IMR-90 (cell line): ENCODE results near the gene TMEFF1. TPM values are rescaled to one million over a fixed set of nuclear protein-coding genes. Genes with fewer than 3 reads are reported as not detected.

ENCODE experiments used
- ATAC-seq: fragments of 200-7000 bp; cut with Tn5 transposase; 2 replicates; pipeline ENCODE4 v1.9.1; 2020; ENCODE audit warnings: low read depth, mild to moderate bottlenecking, moderate library complexity
- BruUV-seq: library from RNA; stranded (reverse); fragments of 400-500 nt; replicated peaks from 2 replicates; lab custom pipeline; 2021; lab: Mats Ljungman, UMichigan
- CTCF ChIA-PET: fragments of 300-600 bp; formaldehyde crosslinking; extraction: SDS; loops from one replicate; lab custom pipeline; 2021; ENCODE audit warnings: antibody characterized with exemption; lab: Yijun Ruan, JAX
- POLR2A ChIA-PET: fragments of 300-600 bp; sonication (Branson Sonifier 250); formaldehyde crosslinking; loops from one replicate; lab custom pipeline; 2022; ENCODE audit warnings: antibody characterized with exemption; ENCODE audit not compliant: unreplicated experiment; lab: Charles Lee
- DNase-seq: peaks from one replicate; pipeline ENCODE4 v3.0.0; 2013
- H2AFZ ChIP-seq: replicated peaks from 2 replicates; pipeline ENCODE3; 2013; ENCODE audit warnings: low read length, mild to moderate bottlenecking; ENCODE audit not compliant: poor library complexity
- H2AK5ac ChIP-seq: 2 replicates; pipeline ENCODE4 v1.6.1; 2013; ENCODE audit warnings: low read depth, low read length, inconsistent platforms
- H2AK9ac ChIP-seq: replicated peaks from 2 replicates; pipeline ENCODE3; 2013; ENCODE audit warnings: mild to moderate bottlenecking, low read depth, low read length, moderate library complexity; ENCODE audit not compliant: poor library complexity
- H2BK120ac ChIP-seq: 2 replicates; pipeline ENCODE4 v1.6.1; 2013; ENCODE audit warnings: low read depth, low read length, inconsistent platforms
- H2BK15ac ChIP-seq: 3 replicates; pipeline ENCODE4 v1.6.1; 2013; ENCODE audit warnings: low read depth, low read length, inconsistent platforms
- H2BK20ac ChIP-seq: 2 replicates; pipeline ENCODE4 v1.6.1; 2013; ENCODE audit warnings: low read depth, mild to moderate bottlenecking, inconsistent platforms, low read length, moderate library complexity
- H2BK5ac ChIP-seq: 2 replicates; pipeline ENCODE4 v1.6.1; 2013; ENCODE audit warnings: mild to moderate bottlenecking, low read depth, low read length, inconsistent platforms; ENCODE audit not compliant: poor library complexity, severe bottlenecking
- H3K14ac ChIP-seq: replicated peaks from 2 replicates; pipeline ENCODE4 v1.6.1; 2013; ENCODE audit warnings: low read depth, low read length, inconsistent platforms
- H3K18ac ChIP-seq: 2 replicates; pipeline ENCODE4 v1.6.1; 2013; ENCODE audit warnings: low read depth, low read length, control low read depth
- H3K23ac ChIP-seq: 2 replicates; pipeline ENCODE4 v1.6.1; 2013; ENCODE audit warnings: low read depth, low read length, inconsistent platforms
- H3K27ac ChIP-seq: 2 replicates; pipeline ENCODE4 v1.5.1; 2013; ENCODE audit warnings: mild to moderate bottlenecking, control low read depth, low read length; ENCODE audit not compliant: insufficient read depth
- H3K27me3 ChIP-seq: 2 replicates; pipeline ENCODE4 v1.6.1; 2013; ENCODE audit warnings: low read length; ENCODE audit not compliant: control insufficient read depth, insufficient read depth
- H3K36me3 ChIP-seq: 2 replicates; pipeline ENCODE4 v1.6.1; 2013; ENCODE audit warnings: low read length, mixed read lengths; ENCODE audit not compliant: control insufficient read depth, insufficient read depth
- H3K4ac ChIP-seq: 2 replicates; pipeline ENCODE4 v1.6.1; 2013; ENCODE audit warnings: low read depth, low read length, inconsistent platforms
- H3K4me1 ChIP-seq: 2 replicates; pipeline ENCODE4 v1.6.1; 2013; ENCODE audit warnings: low read length, mixed read lengths; ENCODE audit not compliant: control insufficient read depth, insufficient read depth
- H3K4me2 ChIP-seq: 2 replicates; pipeline ENCODE4 v1.6.1; 2013; ENCODE audit warnings: low read depth, mild to moderate bottlenecking, control low read depth, low read length, moderate library complexity
- H3K4me3 ChIP-seq: 2 replicates; pipeline ENCODE4 v1.5.1; 2013; ENCODE audit warnings: low read depth, mild to moderate bottlenecking, control low read depth, low read length, moderate library complexity; ENCODE audit not compliant: insufficient read depth
- H3K56ac ChIP-seq: 2 replicates; pipeline ENCODE4 v1.6.1; 2013; ENCODE audit warnings: low read length, inconsistent platforms; ENCODE audit not compliant: insufficient read depth; ENCODE audit errors: extremely low read depth
- H3K79me1 ChIP-seq, 2 experiments: 2 replicates each; pipeline ENCODE4 v1.6.1; 2013; ENCODE audit warnings: low read length in 2 of 2, inconsistent platforms in 1 of 2, low read depth in 1 of 2
- H3K9ac ChIP-seq: 2 replicates; pipeline ENCODE4 v1.6.1; 2013; ENCODE audit warnings: low read depth, low read length, control low read depth
- H3K9me1 ChIP-seq: 2 replicates; pipeline ENCODE4 v1.6.1; 2013; ENCODE audit warnings: low read length, inconsistent platforms; ENCODE audit not compliant: insufficient read depth
- H3K9me3 ChIP-seq: 2 replicates; pipeline ENCODE4 v1.6.1; 2013; ENCODE audit warnings: low read length; ENCODE audit not compliant: control insufficient read depth, insufficient read depth
- H4K20me1 ChIP-seq: 2 replicates; pipeline ENCODE4 v1.6.1; 2013; ENCODE audit warnings: low read length, inconsistent platforms; ENCODE audit not compliant: insufficient read depth
- H4K5ac ChIP-seq: 2 replicates; pipeline ENCODE4 v1.6.1; 2013; ENCODE audit warnings: mild to moderate bottlenecking, low read depth, low read length, control low read depth
- H4K8ac ChIP-seq, 2 experiments: 2 replicates each; pipeline ENCODE4 v1.6.1; 2013; ENCODE audit warnings: low read depth in 2 of 2, low read length in 2 of 2, control low read depth in 1 of 2, inconsistent platforms in 1 of 2
- H4K91ac ChIP-seq: 2 replicates; pipeline ENCODE4 v1.6.1; 2013; ENCODE audit warnings: low read depth, low read length, inconsistent platforms; ENCODE audit not compliant: insufficient read depth
- CEBPB ChIP-seq: IDR thresholded peaks from 2 replicates; pipeline ENCODE4 v1.6.1; 2012; ENCODE audit warnings: low read depth, low read length, improper control_type of control experiment
- WGBS, 2 experiments: methylation state at CpG; one replicate each; pipeline versions ENCODE4 v1.1.5 to v1.1.7; 2013; ENCODE audit warnings: missing lambda C conversion rate in 2 of 2; ENCODE audit not compliant: insufficient read length in 1 of 2; ENCODE audit errors: extremely low coverage in 2 of 2; 5-methylcytosine and 5-hydroxymethylcytosine counted together
- dilution Hi-C: fragments of 300-500 bp; cut with HindIII; formaldehyde crosslinking; loops from one replicate; pipeline ENCODE4 v1.14.3; 2018; ENCODE audit warnings: low sequenced_read_pairs; ENCODE audit not compliant: unreplicated experiment
- in situ Hi-C: fragments of 300-500 bp; cut with MboI; formaldehyde crosslinking; loops from 3 replicates; pipeline ENCODE4 v1.14.3; 2019; ENCODE audit warnings: low sequenced_read_pairs, inconsistent platforms, mixed read lengths
- intact Hi-C: fragments of 100-400 bp; cut with micrococcal nuclease; formaldehyde crosslinking; loops from 2 replicates; pipeline ENCODE4 v1.10.0; 2022
- polyA plus RNA-seq, 3 experiments: library from polyadenylated mRNA; depleted of rRNA; stranded (reverse); fragments of >200 nt; gene quantifications; 2 replicates each; pipeline ENCODE4 v1.2.3, GENCODE V29; 2012; ENCODE audit warnings: low replicate concordance in 1 of 3
- total RNA-seq: library from RNA; depleted of rRNA; stranded (reverse); fragments of >200 nt; gene quantifications from 2 replicates; pipeline ENCODE4 v1.2.3, GENCODE V29; 2012
- TF ChIP-seq, protein P1 (sequence below): fragments of 150-350 bp; IDR thresholded peaks from 2 replicates; pipeline ENCODE4 v1.6.1; 2016; ENCODE audit warnings: low read depth, mild to moderate bottlenecking, low read length, moderate library complexity, borderline replicate concordance

Gene TMEFF1
- total and polyA plus RNA-seq, 2 of the 4 experiments (the other 2 are of a cell fraction): 0.62 to 0.90 TPM

DNA sequence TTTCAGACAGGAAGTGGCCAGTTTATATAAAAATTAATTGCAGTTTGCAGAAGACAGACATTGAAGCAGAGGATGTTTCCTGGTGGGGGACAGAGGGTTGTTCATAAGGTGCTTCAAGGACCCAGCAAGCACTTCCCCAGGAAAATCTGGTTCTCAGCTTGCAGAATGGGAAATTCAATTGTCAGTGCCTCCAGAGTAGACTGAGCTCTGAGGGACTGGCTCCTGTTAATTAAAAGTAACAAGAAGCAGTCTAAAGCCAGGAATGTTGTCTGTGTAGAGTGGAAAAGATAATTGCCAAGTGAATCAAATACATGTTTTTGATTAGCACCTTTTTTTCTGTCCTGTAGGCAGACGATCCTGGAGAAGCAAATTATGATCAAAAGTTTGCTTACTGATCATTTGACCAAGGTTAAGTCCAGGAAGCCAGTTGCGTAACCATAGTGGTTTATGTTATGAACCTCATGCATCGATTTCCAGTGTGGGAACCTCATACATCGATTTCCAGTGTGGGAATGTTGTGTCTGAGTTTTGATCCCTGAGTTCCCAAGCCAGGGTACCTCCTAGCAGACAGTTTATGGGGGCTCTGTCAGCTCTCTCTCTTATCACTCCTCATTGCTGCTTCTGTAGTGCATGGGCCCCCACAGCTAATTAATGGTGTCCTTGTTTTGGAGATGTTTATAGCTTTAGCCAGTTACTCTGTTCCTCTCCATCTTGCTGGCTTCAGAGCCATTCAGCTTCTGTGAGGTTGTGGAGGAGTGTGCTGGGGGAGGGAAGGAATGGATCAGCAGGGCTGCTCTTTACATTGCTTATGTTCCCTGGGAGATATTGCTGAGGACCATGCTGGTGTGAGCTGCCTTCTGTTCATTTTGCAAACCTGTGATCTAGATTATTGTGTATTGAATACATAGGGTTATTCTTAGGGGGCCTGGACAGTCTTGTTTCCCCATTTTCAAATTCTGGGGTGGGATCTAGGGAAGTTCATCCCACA is 28.9 kb upstream of the TMEFF1 start:
- H3K23ac ChIP-seq: peak overlapping the region; percentile 15; the same call in 1 of the 2 replicates
- H3K9me3 ChIP-seq: no peaks in the 10 kb centered on the region
- no peak overlapping the region for H2AK9ac ChIP-seq
- 0 out of 4 replicates have a peak overlapping the region, but pooled peaks of 1 of the 2 experiments have one; percentile 32 for H4K8ac ChIP-seq
- peak overlapping the region; percentile 5; the same call in 1 of the 2 replicates for H3K27ac ChIP-seq
- H3K9me1 ChIP-seq: peaks cover 19% of the 10 kb centered on the region
- ChIA-PET CTCF (interaction anchor here (0.6 kb wide), 2 partner anchors 150 to 430 kb away, joined by 5 read pairs; no protein-coding TSS in a partner anchor), POLR2A (no interaction called here)
- H2BK15ac ChIP-seq: no peak overlapping the region
- H3K9ac ChIP-seq: no peak overlapping the region
- H2AFZ ChIP-seq: no peak overlapping the region
- no peak overlapping the region for H2AK5ac ChIP-seq
- intact Hi-C loops: no loop called here
- H3K18ac ChIP-seq: no peak overlapping the region
- H4K20me1 ChIP-seq: peaks cover 79% of the 10 kb centered on the region
- H3K4me2 ChIP-seq: peak overlapping the region; percentile 48
- no peak overlapping the region for H4K91ac ChIP-seq
- no peaks in the 10 kb centered on the region for H3K27me3 ChIP-seq
- in situ Hi-C loops: no loop called here
- H2BK5ac ChIP-seq: no peak overlapping the region
- H3K79me1 ChIP-seq: peaks cover 12 to 60% of the 10 kb centered on the region in 2 experiments
- BruUV-seq: no TSS peak
- DNase-seq: peak; percentile 58
- H2BK20ac ChIP-seq: no peak overlapping the region
- 100% methylated on average over 1 of the region's 4 CpGs; no CpG with 5 or more reads in 1 of the 2 experiments for WGBS, 2 experiments
- dilution Hi-C loops: no loop called here
- no peak overlapping the region for H2BK120ac ChIP-seq
- TF ChIP-seq, protein P1, sequence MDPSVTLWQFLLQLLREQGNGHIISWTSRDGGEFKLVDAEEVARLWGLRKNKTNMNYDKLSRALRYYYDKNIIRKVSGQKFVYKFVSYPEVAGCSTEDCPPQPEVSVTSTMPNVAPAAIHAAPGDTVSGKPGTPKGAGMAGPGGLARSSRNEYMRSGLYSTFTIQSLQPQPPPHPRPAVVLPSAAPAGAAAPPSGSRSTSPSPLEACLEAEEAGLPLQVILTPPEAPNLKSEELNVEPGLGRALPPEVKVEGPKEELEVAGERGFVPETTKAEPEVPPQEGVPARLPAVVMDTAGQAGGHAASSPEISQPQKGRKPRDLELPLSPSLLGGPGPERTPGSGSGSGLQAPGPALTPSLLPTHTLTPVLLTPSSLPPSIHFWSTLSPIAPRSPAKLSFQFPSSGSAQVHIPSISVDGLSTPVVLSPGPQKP: no peak
- peak; percentile 95 for TF ChIP-seq CEBPB
- peaks cover 17% of the 10 kb centered on the region for H3K36me3 ChIP-seq
- no peak overlapping the region for H4K5ac ChIP-seq
- no peak overlapping the region for H3K4me3 ChIP-seq
- H3K56ac ChIP-seq: no peak overlapping the region
- H3K4ac ChIP-seq: no peak overlapping the region
- peaks cover 10% of the 10 kb centered on the region for H3K4me1 ChIP-seq
- ATAC-seq: peak; percentile 18; the same call in 1 of the 2 replicates
- H3K14ac ChIP-seq: peak overlapping the region; percentile 10; the same call in 1 of the 2 replicates
